HL-60 (cell line): ENCODE measurements around the gene CNTD1.

Source experiments
- GABPA ChIP-seq: IDR thresholded peaks from 2 replicates; pipeline ENCODE4 v1.6.1; 2012; ENCODE audit warnings: low read depth
- TF ChIP-seq, protein P1 (sequence below): IDR thresholded peaks from one replicate; pipeline ENCODE4 v1.5.1; 2011; ENCODE audit warnings: low read length, control low read depth, inconsistent platforms; ENCODE audit not compliant: insufficient read depth
- TF ChIP-seq, protein P2 (sequence below): IDR thresholded peaks from 2 replicates; pipeline ENCODE4 v1.6.1; 2012; ENCODE audit warnings: low read depth; ENCODE audit not compliant: insufficient replicate concordance

DNA sequence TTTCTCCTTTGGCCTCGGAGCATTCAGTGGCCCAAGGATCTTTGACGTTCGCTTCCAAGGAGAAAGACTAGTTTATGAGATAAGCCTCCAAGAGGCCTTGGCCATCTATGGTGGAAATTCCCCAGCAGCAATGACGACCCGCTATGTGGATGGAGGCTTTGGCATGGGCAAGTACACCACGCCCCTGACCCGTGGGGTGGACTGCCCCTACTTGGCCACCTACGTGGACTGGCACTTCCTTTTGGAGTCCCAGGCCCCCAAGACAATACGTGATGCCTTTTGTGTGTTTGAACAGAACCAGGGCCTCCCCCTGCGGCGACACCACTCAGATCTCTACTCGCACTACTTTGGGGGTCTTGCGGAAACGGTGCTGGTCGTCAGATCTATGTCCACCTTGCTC, 53.7 kb downstream of the CNTD1 start:
- TF ChIP-seq, protein P1, sequence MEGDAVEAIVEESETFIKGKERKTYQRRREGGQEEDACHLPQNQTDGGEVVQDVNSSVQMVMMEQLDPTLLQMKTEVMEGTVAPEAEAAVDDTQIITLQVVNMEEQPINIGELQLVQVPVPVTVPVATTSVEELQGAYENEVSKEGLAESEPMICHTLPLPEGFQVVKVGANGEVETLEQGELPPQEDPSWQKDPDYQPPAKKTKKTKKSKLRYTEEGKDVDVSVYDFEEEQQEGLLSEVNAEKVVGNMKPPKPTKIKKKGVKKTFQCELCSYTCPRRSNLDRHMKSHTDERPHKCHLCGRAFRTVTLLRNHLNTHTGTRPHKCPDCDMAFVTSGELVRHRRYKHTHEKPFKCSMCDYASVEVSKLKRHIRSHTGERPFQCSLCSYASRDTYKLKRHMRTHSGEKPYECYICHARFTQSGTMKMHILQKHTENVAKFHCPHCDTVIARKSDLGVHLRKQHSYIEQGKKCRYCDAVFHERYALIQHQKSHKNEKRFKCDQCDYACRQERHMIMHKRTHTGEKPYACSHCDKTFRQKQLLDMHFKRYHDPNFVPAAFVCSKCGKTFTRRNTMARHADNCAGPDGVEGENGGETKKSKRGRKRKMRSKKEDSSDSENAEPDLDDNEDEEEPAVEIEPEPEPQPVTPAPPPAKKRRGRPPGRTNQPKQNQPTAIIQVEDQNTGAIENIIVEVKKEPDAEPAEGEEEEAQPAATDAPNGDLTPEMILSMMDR: no peak
- TF ChIP-seq GABPA: no peak
- TF ChIP-seq, protein P2, sequence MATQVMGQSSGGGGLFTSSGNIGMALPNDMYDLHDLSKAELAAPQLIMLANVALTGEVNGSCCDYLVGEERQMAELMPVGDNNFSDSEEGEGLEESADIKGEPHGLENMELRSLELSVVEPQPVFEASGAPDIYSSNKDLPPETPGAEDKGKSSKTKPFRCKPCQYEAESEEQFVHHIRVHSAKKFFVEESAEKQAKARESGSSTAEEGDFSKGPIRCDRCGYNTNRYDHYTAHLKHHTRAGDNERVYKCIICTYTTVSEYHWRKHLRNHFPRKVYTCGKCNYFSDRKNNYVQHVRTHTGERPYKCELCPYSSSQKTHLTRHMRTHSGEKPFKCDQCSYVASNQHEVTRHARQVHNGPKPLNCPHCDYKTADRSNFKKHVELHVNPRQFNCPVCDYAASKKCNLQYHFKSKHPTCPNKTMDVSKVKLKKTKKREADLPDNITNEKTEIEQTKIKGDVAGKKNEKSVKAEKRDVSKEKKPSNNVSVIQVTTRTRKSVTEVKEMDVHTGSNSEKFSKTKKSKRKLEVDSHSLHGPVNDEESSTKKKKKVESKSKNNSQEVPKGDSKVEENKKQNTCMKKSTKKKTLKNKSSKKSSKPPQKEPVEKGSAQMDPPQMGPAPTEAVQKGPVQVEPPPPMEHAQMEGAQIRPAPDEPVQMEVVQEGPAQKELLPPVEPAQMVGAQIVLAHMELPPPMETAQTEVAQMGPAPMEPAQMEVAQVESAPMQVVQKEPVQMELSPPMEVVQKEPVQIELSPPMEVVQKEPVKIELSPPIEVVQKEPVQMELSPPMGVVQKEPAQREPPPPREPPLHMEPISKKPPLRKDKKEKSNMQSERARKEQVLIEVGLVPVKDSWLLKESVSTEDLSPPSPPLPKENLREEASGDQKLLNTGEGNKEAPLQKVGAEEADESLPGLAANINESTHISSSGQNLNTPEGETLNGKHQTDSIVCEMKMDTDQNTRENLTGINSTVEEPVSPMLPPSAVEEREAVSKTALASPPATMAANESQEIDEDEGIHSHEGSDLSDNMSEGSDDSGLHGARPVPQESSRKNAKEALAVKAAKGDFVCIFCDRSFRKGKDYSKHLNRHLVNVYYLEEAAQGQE: no peak
